Measurements from ENCODE around the gene CFAP74.

DNA sequence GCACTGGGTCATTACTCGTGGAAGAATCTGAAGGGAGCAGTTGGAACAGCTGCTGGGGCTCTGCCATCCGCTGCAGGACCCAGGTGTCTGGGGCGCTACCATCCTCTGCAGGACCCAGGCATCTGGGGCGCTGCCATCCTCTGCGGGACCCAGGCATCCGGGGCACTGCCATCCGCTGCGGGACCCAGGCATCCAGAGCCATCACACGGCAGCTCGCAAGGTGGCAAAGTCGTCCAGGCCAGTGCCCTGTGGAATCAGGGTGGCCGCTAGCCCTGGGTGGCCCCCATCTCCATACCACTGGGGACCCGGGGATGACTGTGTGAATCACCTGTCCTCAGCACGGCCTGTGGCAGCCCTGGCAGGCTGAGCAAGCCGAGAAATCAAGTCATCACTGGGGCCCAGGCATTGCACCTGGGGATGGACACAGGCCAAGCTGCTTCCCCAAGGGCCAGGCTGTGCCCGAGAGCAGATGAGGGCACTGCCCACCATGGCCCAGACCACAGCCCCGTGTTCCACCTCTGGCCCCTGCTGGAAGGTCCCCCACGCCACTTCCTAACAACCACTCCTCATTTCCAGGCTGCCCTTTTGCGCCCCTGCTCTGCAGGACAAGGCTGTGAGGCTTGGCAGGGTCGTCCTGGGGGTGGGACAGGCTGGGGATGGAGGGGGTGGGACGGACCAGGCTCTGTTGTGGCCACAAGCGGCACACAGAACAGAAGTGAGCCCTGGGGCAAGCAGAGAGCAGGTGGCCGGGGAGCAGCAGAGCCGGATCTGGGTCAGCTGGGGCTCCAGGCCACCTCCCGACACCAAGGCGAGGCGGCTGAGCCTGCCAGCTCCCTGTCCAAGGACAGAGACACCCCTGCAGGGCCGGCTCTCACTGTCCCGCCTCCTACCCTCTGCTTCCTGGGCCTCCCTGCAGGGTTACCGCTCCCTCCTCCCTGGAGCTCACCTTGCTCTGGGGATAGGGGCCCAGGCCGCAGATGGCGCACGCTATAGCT, 28.3 kb upstream of the CFAP74 start:
- TF ChIP-seq, protein P1, sequence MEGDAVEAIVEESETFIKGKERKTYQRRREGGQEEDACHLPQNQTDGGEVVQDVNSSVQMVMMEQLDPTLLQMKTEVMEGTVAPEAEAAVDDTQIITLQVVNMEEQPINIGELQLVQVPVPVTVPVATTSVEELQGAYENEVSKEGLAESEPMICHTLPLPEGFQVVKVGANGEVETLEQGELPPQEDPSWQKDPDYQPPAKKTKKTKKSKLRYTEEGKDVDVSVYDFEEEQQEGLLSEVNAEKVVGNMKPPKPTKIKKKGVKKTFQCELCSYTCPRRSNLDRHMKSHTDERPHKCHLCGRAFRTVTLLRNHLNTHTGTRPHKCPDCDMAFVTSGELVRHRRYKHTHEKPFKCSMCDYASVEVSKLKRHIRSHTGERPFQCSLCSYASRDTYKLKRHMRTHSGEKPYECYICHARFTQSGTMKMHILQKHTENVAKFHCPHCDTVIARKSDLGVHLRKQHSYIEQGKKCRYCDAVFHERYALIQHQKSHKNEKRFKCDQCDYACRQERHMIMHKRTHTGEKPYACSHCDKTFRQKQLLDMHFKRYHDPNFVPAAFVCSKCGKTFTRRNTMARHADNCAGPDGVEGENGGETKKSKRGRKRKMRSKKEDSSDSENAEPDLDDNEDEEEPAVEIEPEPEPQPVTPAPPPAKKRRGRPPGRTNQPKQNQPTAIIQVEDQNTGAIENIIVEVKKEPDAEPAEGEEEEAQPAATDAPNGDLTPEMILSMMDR (IDR thresholded peaks at IDR 0.05) = no peak
- no peak for TF ChIP-seq POLR2A (IDR thresholded peaks at IDR 0.05)
